ENCODE results near the gene VWA5A. TPM values are rescaled to one million over a fixed set of nuclear protein-coding genes. Genes with fewer than 3 reads are reported as not detected.

VWA5A gene
- total RNA-seq, 6 experiments from 2014 or later, result 3.5 to 9.0 (median 5.8) TPM

GRCh38 chr11:124190298-124191139 is 75.3 kb downstream of the VWA5A start:
- Histone ChIP-seq H3K27me3 (no peaks in the 10 kb centered on the region), H3K36me3 (no peaks in the 10 kb centered on the region), H3K27ac (no peak overlapping the region), H3K4me3 (no peak overlapping the region), H3K9me3 (no peaks in the 10 kb centered on the region), H3K4me1 (no peaks in the 10 kb centered on the region)
- ATAC-seq (no peak), DNase-seq (no peak)
- WGBS (ENCODE audit: insufficient coverage, low coverage, low lambda C conversion rate, missing lambda C conversion rate), result 54% methylated on average over 2 of the region's 2 CpGs
- intact Hi-C loops (cut with DNase I), result no loop called here
- TF ChIP-seq POLR2A (IDR thresholded peaks at IDR 0.05) (no peak), CTCF (IDR thresholded peaks at IDR 0.05) (no peak)

- Histone ChIP-seq H3K4me3 (no peak overlapping the region), H3K27me3 (no peaks in the 10 kb centered on the region), H3K9me3 (no peaks in the 10 kb centered on the region), H3K27ac (no peak overlapping the region), H3K4me1 (no peaks in the 10 kb centered on the region), H3K36me3 (no peaks in the 10 kb centered on the region)
- ATAC-seq, result no peak
- intact Hi-C loops (cut with DNase I), result no loop called here
- WGBS (ENCODE audit: insufficient coverage, low coverage, low lambda C conversion rate, missing lambda C conversion rate), result 41% methylated on average over 6 of the region's 6 CpGs
- TF ChIP-seq CTCF (IDR thresholded peaks at IDR 0.05) (no peak), POLR2A (IDR thresholded peaks at IDR 0.05) (no peak)
- no peak for DNase-seq
Measured at GRCh38 chr11:124193221-124194010, 78.2 kb downstream of the VWA5A start.

GRCh38 chr11:124194293-124195188 is 79.3 kb downstream of the VWA5A start:
- no peaks in the 10 kb centered on the region for H3K9me3 ChIP-seq
- intact Hi-C loops (cut with DNase I), result no loop called here
- H3K27ac ChIP-seq, result no peak overlapping the region
- no peak overlapping the region for H3K4me3 ChIP-seq
- H3K36me3 ChIP-seq, result no peaks in the 10 kb centered on the region
- no peak for DNase-seq
- H3K4me1 ChIP-seq, result no peaks in the 10 kb centered on the region
- H3K27me3 ChIP-seq, result no peaks in the 10 kb centered on the region
- TF ChIP-seq POLR2A (IDR thresholded peaks at IDR 0.05), result no peak
- no peak for TF ChIP-seq CTCF (IDR thresholded peaks at IDR 0.05)
- no peak for ATAC-seq
- 62% methylated on average over 5 of the region's 6 CpGs for WGBS (ENCODE audit: insufficient coverage, low coverage, low lambda C conversion rate, missing lambda C conversion rate)

GRCh38 chr11:124195189-124195734 is 80.0 kb downstream of the VWA5A start:
- Histone ChIP-seq H3K36me3 (no peaks in the 10 kb centered on the region), H3K4me1 (no peaks in the 10 kb centered on the region), H3K9me3 (no peaks in the 10 kb centered on the region), H3K4me3 (no peak overlapping the region), H3K27ac (no peak overlapping the region), H3K27me3 (no peaks in the 10 kb centered on the region)
- DNase-seq (no peak), ATAC-seq (peak; percentile 83 to 88 (median 86))
- TF ChIP-seq CTCF (IDR thresholded peaks at IDR 0.05) (peak; percentile 54 to 68 (median 58)), POLR2A (IDR thresholded peaks at IDR 0.05) (no peak)
- WGBS (ENCODE audit: insufficient coverage, low coverage, low lambda C conversion rate, missing lambda C conversion rate), result 15% methylated on average over 4 of the region's 4 CpGs
- intact Hi-C loops (cut with DNase I), result no loop called here
